Endothelial cell of umbilical vein (primary cell): ENCODE data around the gene C17orf50. TPM values are rescaled to one million over a fixed set of nuclear protein-coding genes. Genes with fewer than 3 reads are reported as not detected.

Source experiments
- BruUV-seq: library from RNA; stranded (reverse); fragments of 400-500 nt; replicated peaks from 2 replicates; lab custom pipeline; 2021; lab: Mats Ljungman, UMichigan
- CTCF ChIA-PET: fragments of 300-600, 350-600 bp; sonication (Branson Sonifier 250); formaldehyde crosslinking; loops from one replicate; lab custom pipeline; 2021; ENCODE audit warnings: antibody characterized with exemption, inconsistent platforms; lab: Charles Lee
- POLR2A ChIA-PET: fragments of 300-600, 350-600 bp; sonication (Branson Sonifier 250); formaldehyde crosslinking; loops from one replicate; lab custom pipeline; 2021; ENCODE audit warnings: antibody characterized with exemption, inconsistent platforms; lab: Charles Lee
- DNase-seq: peaks from one replicate; pipeline ENCODE4 v3.0.0-alpha.2; 2011; ENCODE audit warnings: low read depth, low spot score
- FAIRE-seq: peaks from 2 replicates; lab custom pipeline; 2011; peaks lifted over from hg19 to GRCh38; lab: Jason Lieb, UNC
- H2AFZ ChIP-seq: 2 replicates; pipeline ENCODE4 v1.6.0; 2012; ENCODE audit warnings: low read depth, low read length, control low read depth, inconsistent platforms
- H3K27ac ChIP-seq: 2 replicates; pipeline ENCODE4 v1.5.1; 2011; ENCODE audit warnings: low read depth, mild to moderate bottlenecking, control low read depth, low read length, moderate library complexity; ENCODE audit not compliant: insufficient read depth
- H3K27me3 ChIP-seq, 2 experiments: 2 replicates each; pipeline versions ENCODE4 v1.6.0 to v1.6.1; 2011; ENCODE audit warnings: low read length in 2 of 2, mixed read lengths in 1 of 2; ENCODE audit not compliant: control insufficient read depth in 2 of 2, insufficient read depth in 2 of 2
- H3K36me3 ChIP-seq, 2 experiments: 2 replicates in 1 of 2; 3 replicates in 1 of 2; pipeline ENCODE4 v1.5.1; 2011; ENCODE audit warnings: low read length in 2 of 2, mild to moderate bottlenecking in 1 of 2, moderate library complexity in 1 of 2; ENCODE audit not compliant: control insufficient read depth in 2 of 2, insufficient read depth in 2 of 2; ENCODE audit errors: extremely low read depth in 1 of 2
- H3K4me1 ChIP-seq: 3 replicates; pipeline ENCODE4 v1.5.1; 2011; ENCODE audit warnings: mild to moderate bottlenecking, low read length; ENCODE audit not compliant: control insufficient read depth, insufficient read depth; ENCODE audit errors: extremely low read depth
- H3K4me2 ChIP-seq: 2 replicates; pipeline ENCODE4 v1.6.1; 2011; ENCODE audit warnings: low read length, control low read depth, mixed read lengths; ENCODE audit not compliant: insufficient read depth
- H3K4me3 ChIP-seq, 3 experiments: fragments of 200-600 bp in 1 of 3; sonication (generic), shearing (Covaris generic) in 1 of 3; replicated peaks in 1 of 3; 2 replicates each; pipeline ENCODE4 v1.5.1; 2011 to 2016; ENCODE audit warnings: control low read depth in 3 of 3, low read length in 3 of 3, mild to moderate bottlenecking in 2 of 3, inconsistent platforms in 1 of 3, low read depth in 1 of 3, moderate library complexity in 1 of 3; ENCODE audit not compliant: insufficient read depth in 1 of 3
- H3K79me2 ChIP-seq: 2 replicates; pipeline ENCODE4 v1.6.0; 2012; ENCODE audit warnings: low read length, inconsistent platforms; ENCODE audit not compliant: control insufficient read depth, insufficient read depth
- H3K9ac ChIP-seq: replicated peaks from 2 replicates; pipeline ENCODE3; 2011; ENCODE audit warnings: low read length, control low read depth; ENCODE audit not compliant: insufficient read depth; ENCODE audit errors: extremely low read depth
- H3K9me1 ChIP-seq: replicated peaks from 3 replicates; pipeline ENCODE4 v1.6.0; 2011; ENCODE audit warnings: mild to moderate bottlenecking, low read length; ENCODE audit not compliant: control insufficient read depth, insufficient read depth; ENCODE audit errors: extremely low read depth
- H3K9me3 ChIP-seq: replicated peaks from 2 replicates; pipeline ENCODE4 v1.5.1; 2012; ENCODE audit warnings: low read length, inconsistent platforms; ENCODE audit not compliant: control insufficient read depth, insufficient read depth
- H4K20me1 ChIP-seq: replicated peaks from 2 replicates; pipeline ENCODE3; 2011; ENCODE audit warnings: mild to moderate bottlenecking, low read length; ENCODE audit not compliant: control insufficient read depth, insufficient read depth; ENCODE audit errors: extremely low read depth
- CTCF ChIP-seq, 2 donors: IDR thresholded peaks; 1 replicate in 1 of 2; 2 replicates in 1 of 2; pipeline ENCODE4 v1.5.1; 2011; ENCODE audit warnings: low read length in 2 of 2, mild to moderate bottlenecking in 2 of 2, moderate library complexity in 2 of 2, control low read depth in 1 of 2, inconsistent platforms in 1 of 2, low read depth in 1 of 2; ENCODE audit not compliant: insufficient read depth in 1 of 2; ENCODE audit errors: extremely low read depth in 1 of 2
- EZH2 ChIP-seq: IDR thresholded peaks from 2 replicates; pipeline ENCODE4 v1.6.1; 2012; ENCODE audit warnings: borderline replicate concordance, low read depth, mild to moderate bottlenecking, moderate library complexity, low read length, inconsistent platforms; ENCODE audit not compliant: severe bottlenecking
- FOS ChIP-seq: IDR thresholded peaks from 2 replicates; pipeline ENCODE4 v1.6.1; 2011; ENCODE audit warnings: mild to moderate bottlenecking, low read length, moderate library complexity, borderline replicate concordance; ENCODE audit not compliant: insufficient read depth
- GATA2 ChIP-seq: IDR thresholded peaks from 2 replicates; pipeline ENCODE4 v1.7.0; 2011; ENCODE audit warnings: low read depth, mild to moderate bottlenecking, moderate library complexity, mixed read lengths, low read length; ENCODE audit not compliant: insufficient read length, insufficient read depth
- JUN ChIP-seq: IDR thresholded peaks from 2 replicates; pipeline ENCODE4 v1.6.1; 2011; ENCODE audit warnings: borderline replicate concordance, low read depth; ENCODE audit not compliant: insufficient read length, insufficient read depth
- MYC ChIP-seq: IDR thresholded peaks from one replicate; pipeline ENCODE4 v1.6.1; 2011; ENCODE audit warnings: mild to moderate bottlenecking, low read depth, low read length
- POLR2A ChIP-seq: IDR thresholded peaks from 2 replicates; pipeline ENCODE4 v1.6.1; 2012; ENCODE audit warnings: low read depth, mild to moderate bottlenecking, control low read depth, low read length
- POLR2AphosphoS5 ChIP-seq: IDR thresholded peaks from 2 replicates; pipeline ENCODE4 v1.6.1; 2012; ENCODE audit warnings: low read depth, mild to moderate bottlenecking, control low read depth, low read length, moderate library complexity; ENCODE audit not compliant: insufficient read depth
- dilution Hi-C: fragments of 300-500 bp; cut with MboI; formaldehyde crosslinking; loops from one replicate; pipeline ENCODE4 v1.15.0; 2019; ENCODE audit warnings: low sequenced_read_pairs; ENCODE audit not compliant: extremely low pct_ligation_motif_present
- intact Hi-C: fragments of 100-400 bp; cut with micrococcal nuclease; formaldehyde crosslinking; loops from one replicate; pipeline ENCODE4 v1.10.0; 2022
- polyA plus RNA-seq, 4 experiments: library from polyadenylated mRNA; depleted of rRNA in 3 of 4; stranded (reverse) in 3 of 4; unstranded in 1 of 4; fragments of >200 nt; gene quantifications; 2 replicates each; pipeline versions ENCODE4 v1.2.1 to v1.2.3, GENCODE V29; 2011 to 2012; ENCODE audit warnings: missing spikeins in 1 of 4
- total RNA-seq: library from RNA; stranded (reverse); gene quantifications from 2 replicates; pipeline ENCODE4 v1.2.3, GENCODE V29; 2021
- TF ChIP-seq, protein P1 (sequence below): IDR thresholded peaks from 2 replicates; pipeline ENCODE4 v1.6.1; 2011; ENCODE audit not compliant: insufficient read depth, insufficient read length

C17orf50 gene
- total and polyA plus RNA-seq, 2 donors (not counting 3 experiments of a cell fraction or from before 2014, with no cell fraction given), result 0.15 TPM; not detected in 1

GRCh38 chr17:35752471-35752870, 8.2 kb upstream of the C17orf50 start:
- no peak overlapping the region for H3K4me2 ChIP-seq
- no peaks in the 10 kb centered on the region for H3K9me1 ChIP-seq
- DNase-seq (no peak), FAIRE-seq (no peak)
- no peaks in the 10 kb centered on the region for H3K9me3 ChIP-seq
- no TSS peak for BruUV-seq
- H3K36me3 ChIP-seq, result no peaks in the 10 kb centered on the region
- no peak for TF ChIP-seq EZH2
- no peak overlapping the region for H2AFZ ChIP-seq
- dilution Hi-C loops, result no loop called here
- ChIA-PET CTCF (interaction anchor here (3.2 kb wide), 1 partner anchor 12 kb away, joined by 22 read pairs; no protein-coding TSS in a partner anchor), POLR2A (no interaction called here)
- intact Hi-C loops, result no loop called here
- no peaks in the 10 kb centered on the region for H3K4me1 ChIP-seq
- H3K9ac ChIP-seq, result no peak overlapping the region
- no peak overlapping the region for H3K27ac ChIP-seq
- H3K4me3 ChIP-seq, result no peak overlapping the region
- H3K79me2 ChIP-seq, result no peaks in the 10 kb centered on the region
- no peaks in the 10 kb centered on the region for H4K20me1 ChIP-seq
- H3K27me3 ChIP-seq, result peaks cover 27 to 30% of the 10 kb centered on the region in 2 experiments

DNA sequence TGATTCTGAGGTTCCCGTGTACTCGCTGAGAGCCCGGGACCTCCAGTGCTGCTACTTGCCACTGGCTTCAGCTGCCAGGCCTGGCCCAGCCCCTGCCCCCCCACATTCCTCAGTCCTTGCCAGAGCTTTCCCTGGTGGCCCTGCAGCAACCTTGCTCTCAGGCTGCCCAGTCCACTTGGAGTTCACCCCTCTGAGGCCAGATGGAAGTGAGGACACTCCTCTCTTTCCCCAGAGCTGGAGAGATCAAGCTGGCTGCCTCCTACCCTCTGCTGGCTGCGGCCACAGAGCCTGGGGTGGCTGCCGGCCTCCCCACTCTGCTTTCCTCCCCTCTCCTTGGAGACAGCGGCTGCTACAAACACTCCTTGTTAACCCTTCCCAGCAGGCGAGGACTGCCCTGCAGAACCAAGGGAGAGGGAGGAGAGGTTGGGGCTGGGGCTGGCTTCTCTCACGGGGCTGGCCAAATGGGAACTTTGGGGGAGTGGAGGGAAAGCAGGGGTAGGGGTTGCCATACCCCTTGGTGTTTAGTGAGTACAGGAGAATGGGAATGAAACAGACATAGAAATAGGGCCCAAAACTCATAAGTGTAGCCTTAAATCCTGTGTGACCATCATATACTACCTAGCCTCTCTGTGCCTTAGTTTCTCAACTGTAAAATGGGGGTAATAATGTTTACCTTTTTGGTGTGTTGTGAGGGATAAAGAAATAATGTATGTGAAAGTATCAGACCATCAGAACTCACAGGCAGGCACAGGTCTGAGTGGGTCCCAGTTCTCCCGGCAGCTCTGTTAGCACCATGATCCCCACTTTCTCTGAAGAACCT, 7.5 kb upstream of the C17orf50 start, which contains the start of gene GAS2L2:
TSS of gene GAS2L2 (minus strand) at position 295 of the 820 bp plus-strand sequence. CDS start 389 bp downstream, outside the sequence.
- Histone ChIP-seq H3K4me2 (no peak within 1 kb of the TSS), H2AFZ (no peak within 1 kb of the TSS), H3K9ac (no peak within 1 kb of the TSS), H4K20me1 (no peaks in the 10 kb centered on the region), H3K4me3 (no peak within 1 kb of the TSS), H3K27me3 (peaks cover 27 to 30% of the 10 kb centered on the region in 2 experiments), H3K36me3 (no peaks in the 10 kb centered on the region), H3K9me3 (no peaks in the 10 kb centered on the region), H3K27ac (no peak within 1 kb of the TSS), H3K79me2 (no peaks in the 10 kb centered on the region), H3K4me1 (no peaks in the 10 kb centered on the region), H3K9me1 (no peaks in the 10 kb centered on the region)
- BruUV-seq, result no TSS peak
- DNase-seq (no peak), FAIRE-seq (no peak)
- dilution Hi-C loops (no loop called here), intact Hi-C loops (no loop called here)
- ChIA-PET POLR2A (no interaction called here), CTCF (interaction anchor here (3.2 kb wide), 1 partner anchor 11 kb away, joined by 22 read pairs; no protein-coding TSS in a partner anchor)
- TF ChIP-seq EZH2, result no peak
- no peak for TF ChIP-seq POLR2AphosphoS5
- no peak for TF ChIP-seq MYC
- TF ChIP-seq GATA2, result no peak
- TF ChIP-seq, protein P1, sequence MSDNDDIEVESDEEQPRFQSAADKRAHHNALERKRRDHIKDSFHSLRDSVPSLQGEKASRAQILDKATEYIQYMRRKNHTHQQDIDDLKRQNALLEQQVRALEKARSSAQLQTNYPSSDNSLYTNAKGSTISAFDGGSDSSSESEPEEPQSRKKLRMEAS, result no peak
- TF ChIP-seq FOS, result no peak
- TF ChIP-seq POLR2A, result no peak
- TF ChIP-seq CTCF (IDR thresholded peaks at IDR 0.05; ENCODE audit: extremely low read depth in 1 of 2, insufficient read depth in 1 of 2, low read depth in 1 of 2, low read length in 2 of 2), result no peak
- no peak for TF ChIP-seq JUN
